HG03354 (cell line): ENCODE measurements around the gene ARHGAP6.

ENCODE experiments used
- ATAC-seq: cut with Tn5 transposase; IDR thresholded peaks from one replicate; pipeline ENCODE4 v1.9.1; 2021; ENCODE audit warnings: mild to moderate bottlenecking; ENCODE audit not compliant: unreplicated experiment, poor library complexity, severe bottlenecking

The ARHGAP6 gene

GRCh38 chrX:11108253-11108941, 557.3 kb downstream of the ARHGAP6 start:
- no peak for ATAC-seq

GRCh38 chrX:11105080-11105479, 560.6 kb downstream of the ARHGAP6 start:
- ATAC-seq, result no peak

GRCh38 chrX:11103751-11104150, 562.0 kb downstream of the ARHGAP6 start:
- ATAC-seq, result no peak

GRCh38 chrX:11103006-11103405, 562.7 kb downstream of the ARHGAP6 start:
- no peak for ATAC-seq

GRCh38 chrX:11100281-11101035, 565.3 kb downstream of the ARHGAP6 start:
- ATAC-seq, result no peak

- no peak for ATAC-seq
These were observed 566.3 kb downstream of the ARHGAP6 start for GRCh38 chrX:11099465-11099864.

GRCh38 chrX:11097933-11098332, 567.8 kb downstream of the ARHGAP6 start:
- ATAC-seq, result no peak

- ATAC-seq, result no peak
These were observed 575.9 kb downstream of the ARHGAP6 start for GRCh38 chrX:11089802-11090201.
